Peyer's patch (tissue), 4 donors: ENCODE results near the gene RMC1.

ENCODE experiments used
- CTCF ChIP-seq, 6 experiments: fragments of 450-650 bp in 4 of 6; fragments of 200-600 bp in 2 of 6; sonication (generic) in 1 of 6; IDR thresholded peaks; one replicate each; pipeline ENCODE4 v1.5.1; 2017 to 2019; ENCODE audit warnings: antibody characterized with exemption in 6 of 6, mild to moderate bottlenecking in 3 of 6, moderate library complexity in 1 of 6
- POLR2A ChIP-seq, 2 donors: fragments of 450-650 bp; IDR thresholded peaks; one replicate each; pipeline ENCODE4 v1.5.1; 2017; ENCODE audit warnings: antibody characterized with exemption in 2 of 2, mild to moderate bottlenecking in 2 of 2, moderate library complexity in 2 of 2

GRCh38 chr18:23458830-23459529 is 44.3 kb upstream of the RMC1 start:
- TF ChIP-seq CTCF (IDR thresholded peaks at IDR 0.05) (no peak), POLR2A (IDR thresholded peaks at IDR 0.05) (no peak)
